AG10803 (cell line): ENCODE measurements around the gene MEGF10.

Source experiments
- DNase-seq: peaks from one replicate; pipeline ENCODE4 v3.0.0; 2010; ENCODE audit warnings: low read depth
- H3K4me3 ChIP-seq: 2 replicates; pipeline ENCODE4 v1.5.1; 2011; ENCODE audit warnings: mild to moderate bottlenecking, low read length, control low read depth
- CTCF ChIP-seq: conservative IDR thresholded peaks from 2 replicates; pipeline ENCODE4 v1.5.1; 2011; ENCODE audit warnings: mild to moderate bottlenecking, low read length, control low read depth, inconsistent platforms

Gene MEGF10

DNA sequence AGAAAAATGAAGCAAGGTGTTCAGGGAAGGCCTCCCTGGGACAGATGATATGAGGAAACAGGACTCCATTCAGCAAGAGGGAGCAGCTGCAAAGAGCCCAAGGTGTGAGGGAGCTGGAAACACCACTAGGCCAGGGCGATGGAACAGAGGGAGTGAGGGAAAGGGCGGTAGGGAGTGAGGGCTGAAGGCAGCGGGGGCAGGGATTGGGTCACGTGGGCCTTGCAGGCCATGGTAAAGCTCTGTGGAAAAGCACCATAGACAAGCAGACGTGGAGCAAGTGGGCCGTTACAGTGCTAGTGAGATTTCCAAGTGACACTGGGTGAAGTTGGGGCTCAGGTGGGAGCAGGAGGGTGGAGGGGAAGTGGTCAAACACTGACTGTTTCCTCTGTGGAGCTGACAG, 216.0 kb downstream of the MEGF10 start:
- no peak for TF ChIP-seq CTCF
- no peak for DNase-seq
- H3K4me3 ChIP-seq = no peak overlapping the region

- H3K4me3 ChIP-seq = no peak overlapping the region
- TF ChIP-seq CTCF = no peak
- no peak for DNase-seq
Measured at GRCh38 chr5:127508644-127509373, 218.2 kb downstream of the MEGF10 start.
